ENCODE measurements around the gene FCRLA.
"Not testable (repeated sequence)": the region's sequence is repeated elsewhere in the genome, so short reads cannot be mapped to it uniquely, and the experiment has no call there.

The FCRLA gene

GRCh38 chr1:161725258-161725907, 18.4 kb downstream of the FCRLA start:
- peaks cover 64% of the 10 kb centered on the region for H3K27me3 ChIP-seq (ENCODE audit: control insufficient read depth, insufficient read depth, low read length)
- H3K4me3 ChIP-seq (ENCODE audit: low read depth, low read length): peak overlapping the region; percentile 96
- H3K4me1 ChIP-seq (ENCODE audit: control insufficient read depth, insufficient read depth, low read length); H3K36me3 ChIP-seq (ENCODE audit: control insufficient read depth, insufficient read depth, low read length); H3K27ac ChIP-seq (ENCODE audit: low read depth, low read length); H3K9me3 ChIP-seq (ENCODE audit: control insufficient read depth, insufficient read depth, low read depth, low read length): not testable (repeated sequence)
- peak overlapping the region; percentile 42 for H3K9ac ChIP-seq (ENCODE audit: low read length)

- Histone ChIP-seq H3K9ac (ENCODE audit: low read length) (peak overlapping the region; percentile 82), H3K4me3 (ENCODE audit: low read depth, low read length) (peak overlapping the region; percentile 96), H3K27ac (ENCODE audit: low read depth, low read length) (no peak overlapping the region), H3K27me3 (ENCODE audit: control insufficient read depth, insufficient read depth, low read length) (peaks cover 62% of the 10 kb centered on the region), H3K36me3 (ENCODE audit: control insufficient read depth, insufficient read depth, low read length) (no peaks in the 10 kb centered on the region), H3K9me3 (ENCODE audit: control insufficient read depth, insufficient read depth, low read depth, low read length) (no peaks in the 10 kb centered on the region), H3K4me1 (ENCODE audit: control insufficient read depth, insufficient read depth, low read length) (peaks cover 7% of the 10 kb centered on the region)
These were observed 19.0 kb downstream of the FCRLA start for GRCh38 chr1:161725908-161726472.

- Histone ChIP-seq H3K36me3 (ENCODE audit: control insufficient read depth, insufficient read depth, low read length) (no peaks in the 10 kb centered on the region), H3K9me3 (ENCODE audit: control insufficient read depth, insufficient read depth, low read depth, low read length) (no peaks in the 10 kb centered on the region), H3K4me1 (ENCODE audit: control insufficient read depth, insufficient read depth, low read length) (peaks cover 7% of the 10 kb centered on the region), H3K4me3 (ENCODE audit: low read depth, low read length) (peak overlapping the region; percentile 96), H3K27ac (ENCODE audit: low read depth, low read length) (no peak overlapping the region; the same call in 1 of the 2 replicates), H3K27me3 (ENCODE audit: control insufficient read depth, insufficient read depth, low read length) (peaks cover 62% of the 10 kb centered on the region), H3K9ac (ENCODE audit: low read length) (peak overlapping the region; percentile 92)
These were observed 19.6 kb downstream of the FCRLA start for GRCh38 chr1:161726473-161727255.

GRCh38 chr1:161727256-161727924, 20.4 kb downstream of the FCRLA start:
- Histone ChIP-seq H3K9me3 (ENCODE audit: control insufficient read depth, insufficient read depth, low read depth, low read length) (no peaks in the 10 kb centered on the region), H3K4me3 (ENCODE audit: low read depth, low read length) (peak overlapping the region; percentile 96), H3K4me1 (ENCODE audit: control insufficient read depth, insufficient read depth, low read length) (peaks cover 7% of the 10 kb centered on the region), H3K27me3 (ENCODE audit: control insufficient read depth, insufficient read depth, low read length) (peaks cover 57% of the 10 kb centered on the region), H3K36me3 (ENCODE audit: control insufficient read depth, insufficient read depth, low read length) (no peaks in the 10 kb centered on the region), H3K9ac (ENCODE audit: low read length) (peak overlapping the region; percentile 92), H3K27ac (ENCODE audit: low read depth, low read length) (peak overlapping the region; percentile 76)

GRCh38 chr1:161728376-161729226, 21.6 kb downstream of the FCRLA start:
- Histone ChIP-seq H3K27ac (ENCODE audit: low read depth, low read length) (no peak overlapping the region), H3K4me1 (ENCODE audit: control insufficient read depth, insufficient read depth, low read length) (peaks cover 7% of the 10 kb centered on the region), H3K4me3 (ENCODE audit: low read depth, low read length) (no peak overlapping the region), H3K36me3 (ENCODE audit: control insufficient read depth, insufficient read depth, low read length) (no peaks in the 10 kb centered on the region), H3K9ac (ENCODE audit: low read length) (no peak overlapping the region), H3K27me3 (ENCODE audit: control insufficient read depth, insufficient read depth, low read length) (peaks cover 45% of the 10 kb centered on the region), H3K9me3 (ENCODE audit: control insufficient read depth, insufficient read depth, low read depth, low read length) (no peaks in the 10 kb centered on the region)

- H3K9ac ChIP-seq (ENCODE audit: low read length): no peak overlapping the region
- H3K27ac ChIP-seq (ENCODE audit: low read depth, low read length): no peak overlapping the region
- no peaks in the 10 kb centered on the region for H3K9me3 ChIP-seq (ENCODE audit: control insufficient read depth, insufficient read depth, low read depth, low read length)
- peaks cover 7% of the 10 kb centered on the region for H3K4me1 ChIP-seq (ENCODE audit: control insufficient read depth, insufficient read depth, low read length)
- H3K27me3 ChIP-seq (ENCODE audit: control insufficient read depth, insufficient read depth, low read length): peaks cover 33% of the 10 kb centered on the region
- H3K36me3 ChIP-seq (ENCODE audit: control insufficient read depth, insufficient read depth, low read length): no peaks in the 10 kb centered on the region
- no peak overlapping the region for H3K4me3 ChIP-seq (ENCODE audit: low read depth, low read length)
These were observed 23.1 kb downstream of the FCRLA start for GRCh38 chr1:161730050-161730564.

GRCh38 chr1:161731241-161731640, 24.2 kb downstream of the FCRLA start:
- H3K27me3 ChIP-seq (ENCODE audit: control insufficient read depth, insufficient read depth, low read length): peaks cover 22% of the 10 kb centered on the region
- H3K9ac ChIP-seq (ENCODE audit: low read length): no peak overlapping the region
- H3K4me3 ChIP-seq (ENCODE audit: low read depth, low read length): no peak overlapping the region
- no peaks in the 10 kb centered on the region for H3K36me3 ChIP-seq (ENCODE audit: control insufficient read depth, insufficient read depth, low read length)
- H3K27ac ChIP-seq (ENCODE audit: low read depth, low read length): no peak overlapping the region
- H3K9me3 ChIP-seq (ENCODE audit: control insufficient read depth, insufficient read depth, low read depth, low read length): no peaks in the 10 kb centered on the region
- peaks cover 15% of the 10 kb centered on the region for H3K4me1 ChIP-seq (ENCODE audit: control insufficient read depth, insufficient read depth, low read length)

GRCh38 chr1:161731981-161732718, 25.1 kb downstream of the FCRLA start:
- H3K27me3 ChIP-seq (ENCODE audit: control insufficient read depth, insufficient read depth, low read length): peaks cover 15% of the 10 kb centered on the region
- no peak overlapping the region for H3K4me3 ChIP-seq (ENCODE audit: low read depth, low read length)
- no peaks in the 10 kb centered on the region for H3K9me3 ChIP-seq (ENCODE audit: control insufficient read depth, insufficient read depth, low read depth, low read length)
- H3K27ac ChIP-seq (ENCODE audit: low read depth, low read length): no peak overlapping the region
- H3K4me1 ChIP-seq (ENCODE audit: control insufficient read depth, insufficient read depth, low read length): peaks cover 24% of the 10 kb centered on the region
- H3K9ac ChIP-seq (ENCODE audit: low read length): no peak overlapping the region
- no peaks in the 10 kb centered on the region for H3K36me3 ChIP-seq (ENCODE audit: control insufficient read depth, insufficient read depth, low read length)

GRCh38 chr1:161733526-161733925, 26.5 kb downstream of the FCRLA start:
- no peak overlapping the region for H3K27ac ChIP-seq (ENCODE audit: low read depth, low read length)
- H3K9me3 ChIP-seq (ENCODE audit: control insufficient read depth, insufficient read depth, low read depth, low read length): no peaks in the 10 kb centered on the region
- H3K36me3 ChIP-seq (ENCODE audit: control insufficient read depth, insufficient read depth, low read length): no peaks in the 10 kb centered on the region
- H3K9ac ChIP-seq (ENCODE audit: low read length): no peak overlapping the region
- H3K4me3 ChIP-seq (ENCODE audit: low read depth, low read length): no peak overlapping the region
- H3K4me1 ChIP-seq (ENCODE audit: control insufficient read depth, insufficient read depth, low read length): peaks cover 30% of the 10 kb centered on the region
- peaks cover 5% of the 10 kb centered on the region; the same call in 1 of the 2 replicates for H3K27me3 ChIP-seq (ENCODE audit: control insufficient read depth, insufficient read depth, low read length)

- no peaks in the 10 kb centered on the region for H3K36me3 ChIP-seq (ENCODE audit: control insufficient read depth, insufficient read depth, low read length)
- H3K4me1 ChIP-seq (ENCODE audit: control insufficient read depth, insufficient read depth, low read length): peaks cover 27% of the 10 kb centered on the region
- no peak overlapping the region for H3K27ac ChIP-seq (ENCODE audit: low read depth, low read length)
- no peaks in the 10 kb centered on the region for H3K9me3 ChIP-seq (ENCODE audit: control insufficient read depth, insufficient read depth, low read depth, low read length)
- H3K4me3 ChIP-seq (ENCODE audit: low read depth, low read length): no peak overlapping the region
- H3K9ac ChIP-seq (ENCODE audit: low read length): no peak overlapping the region
- no peaks in the 10 kb centered on the region for H3K27me3 ChIP-seq (ENCODE audit: control insufficient read depth, insufficient read depth, low read length)
These were observed 28.8 kb downstream of the FCRLA start for GRCh38 chr1:161735837-161736236.

All from HUES6 (cell line).